Liver (tissue), 9 donors: Measurements from ENCODE around the gene INTS2. TPM values are rescaled to one million over a fixed set of nuclear protein-coding genes. Genes with fewer than 3 reads are reported as not detected.

Source experiments
- DNase-seq: peaks from one replicate; pipeline ENCODE4 v3.0.0-alpha.2; 2017; ENCODE audit warnings: low spot score
- H3K27ac ChIP-seq, 2 donors: one replicate each; pipeline ENCODE4 v1.7.0; 2013; ENCODE audit warnings: inconsistent platforms in 2 of 2, low read length in 2 of 2, control low read depth in 1 of 2, low read depth in 1 of 2, mild to moderate bottlenecking in 1 of 2
- H3K27me3 ChIP-seq, 4 donors: one replicate each; pipeline versions ENCODE4 v1.6.1 to v1.7.0; 2013; ENCODE audit warnings: low read length in 3 of 4, inconsistent platforms in 1 of 4, mild to moderate bottlenecking in 1 of 4, moderate library complexity in 1 of 4; ENCODE audit not compliant: control insufficient read depth in 4 of 4, insufficient read depth in 4 of 4
- H3K36me3 ChIP-seq, 4 donors: one replicate each; pipeline versions ENCODE4 v1.6.1 to v1.7.0; 2013; ENCODE audit warnings: low read length in 3 of 4, mild to moderate bottlenecking in 3 of 4, low read depth in 1 of 4, moderate library complexity in 1 of 4; ENCODE audit not compliant: control insufficient read depth in 4 of 4, insufficient read depth in 3 of 4
- H3K4me1 ChIP-seq, 4 donors: one replicate each; pipeline versions ENCODE4 v1.6.1 to v1.7.0; 2013; ENCODE audit warnings: low read length in 3 of 4, mild to moderate bottlenecking in 3 of 4, moderate library complexity in 1 of 4; ENCODE audit not compliant: control insufficient read depth in 4 of 4, insufficient read depth in 4 of 4
- H3K4me3 ChIP-seq, 3 donors: one replicate each; pipeline versions ENCODE4 v1.6.1 to v1.7.0; 2013; ENCODE audit warnings: low read length in 3 of 3, control low read depth in 1 of 3, low read depth in 1 of 3, mild to moderate bottlenecking in 1 of 3
- H3K9ac ChIP-seq, 2 donors: one replicate each; pipeline ENCODE4 v1.7.0; 2013; ENCODE audit warnings: low read length in 2 of 2, mild to moderate bottlenecking in 2 of 2, moderate library complexity in 2 of 2, control low read depth in 1 of 2, low read depth in 1 of 2
- H3K9me3 ChIP-seq, 4 donors: one replicate each; pipeline versions ENCODE4 v1.6.1 to v1.7.0; 2013; ENCODE audit warnings: low read length in 3 of 4; ENCODE audit not compliant: control insufficient read depth in 4 of 4
- ATF3 ChIP-seq: IDR thresholded peaks from 2 replicates; pipeline ENCODE4 v1.6.1; 2016; ENCODE audit warnings: antibody characterized with exemption
- CTCF ChIP-seq: fragments of 150-350 bp; IDR thresholded peaks from 2 replicates; pipeline ENCODE4 v1.5.1; 2017; ENCODE audit warnings: improper control_type of control experiment, low read depth, low read length; ENCODE audit not compliant: missing input control
- EGR1 ChIP-seq, 2 donors: IDR thresholded peaks; 2 replicates each; pipeline ENCODE4 v1.6.1; 2016 to 2018; ENCODE audit warnings: antibody characterized with exemption in 2 of 2, low read depth in 2 of 2
- FOXA1 ChIP-seq: IDR thresholded peaks from 2 replicates; pipeline ENCODE4 v1.6.1; 2016; ENCODE audit warnings: antibody characterized with exemption
- FOXA2 ChIP-seq: IDR thresholded peaks from 2 replicates; pipeline ENCODE4 v1.6.1; 2016; ENCODE audit warnings: antibody characterized with exemption
- GABPA ChIP-seq, 2 donors: IDR thresholded peaks in 1 of 2; conservative IDR thresholded peaks in 1 of 2; 2 replicates each; pipeline ENCODE4 v1.6.1; 2016; ENCODE audit warnings: antibody characterized with exemption in 2 of 2, mild to moderate bottlenecking in 1 of 2, moderate library complexity in 1 of 2
- HNF4A ChIP-seq, 2 donors: conservative IDR thresholded peaks; 2 replicates each; pipeline ENCODE4 v1.6.1; 2016; ENCODE audit warnings: antibody characterized with exemption in 2 of 2, mild to moderate bottlenecking in 2 of 2
- HNF4G ChIP-seq: IDR thresholded peaks from 2 replicates; pipeline ENCODE4 v1.6.1; 2016; ENCODE audit warnings: antibody characterized with exemption
- JUND ChIP-seq, 2 donors: IDR thresholded peaks; 2 replicates each; pipeline ENCODE4 v1.6.1; 2016; ENCODE audit warnings: antibody characterized with exemption in 2 of 2
- MAX ChIP-seq: IDR thresholded peaks from 2 replicates; pipeline ENCODE4 v1.6.1; 2016; ENCODE audit warnings: antibody characterized with exemption
- NR2F2 ChIP-seq: IDR thresholded peaks from 2 replicates; pipeline ENCODE4 v1.6.1; 2016; ENCODE audit warnings: antibody characterized with exemption
- RAD21 ChIP-seq, 2 donors: IDR thresholded peaks; 2 replicates each; pipeline ENCODE4 v1.6.1; 2016; ENCODE audit warnings: antibody characterized with exemption in 2 of 2, mild to moderate bottlenecking in 2 of 2
- REST ChIP-seq: IDR thresholded peaks from 2 replicates; pipeline ENCODE4 v1.6.1; 2016; ENCODE audit warnings: antibody characterized with exemption, mild to moderate bottlenecking
- RXRA ChIP-seq, 2 donors: IDR thresholded peaks; 2 replicates each; pipeline ENCODE4 v1.6.1; 2017 to 2018; ENCODE audit warnings: antibody characterized with exemption in 2 of 2, mild to moderate bottlenecking in 1 of 2
- SP1 ChIP-seq: IDR thresholded peaks from 2 replicates; pipeline ENCODE4 v1.6.1; 2018; ENCODE audit warnings: antibody characterized with exemption, mild to moderate bottlenecking
- TAF1 ChIP-seq: conservative IDR thresholded peaks from 2 replicates; pipeline ENCODE4 v1.6.1; 2016; ENCODE audit warnings: antibody characterized with exemption, mild to moderate bottlenecking
- YY1 ChIP-seq: IDR thresholded peaks from 2 replicates; pipeline ENCODE4 v1.6.1; 2016; ENCODE audit warnings: antibody characterized with exemption, mild to moderate bottlenecking
- ZBTB33 ChIP-seq: IDR thresholded peaks from 2 replicates; pipeline ENCODE4 v1.6.1; 2016; ENCODE audit warnings: antibody characterized with exemption
- WGBS: extraction: QIAGEN DNeasy Blood & Tissue Kit; methylation state at CpG from one replicate; pipeline ENCODE4 v1.1.7; 2013; 5-methylcytosine and 5-hydroxymethylcytosine counted together
- polyA plus RNA-seq, 2 donors: library from polyadenylated mRNA; stranded (reverse) in 1 of 2; unstranded in 1 of 2; fragments of 200-250 nt in 1 of 2; fragments of >200 nt in 1 of 2; fragmentation: Nextera tagmentation in 1 of 2; extraction: Ambion mirVana in 1 of 2; gene quantifications; one replicate each; pipeline versions ENCODE4 v1.2.1 to v1.2.3, GENCODE V29; 2013 to 2015
- total RNA-seq, 2 donors: library from RNA; depleted of rRNA; stranded (reverse); fragments of >200 nt; gene quantifications; one replicate each; pipeline ENCODE4 v1.2.3, GENCODE V29; 2014
- donor health status: healthy.
- donor health status: healthy.
- donor health status: healthy.
- donor health status: healthy.
- donor health status: healthy.

The INTS2 gene
- total and polyA plus RNA-seq, 4 donors = 1.1 to 9.9 (median 5.7) TPM

GRCh38 chr17:61946359-61946758 is 18.6 kb upstream of the INTS2 start:
- TF ChIP-seq CTCF (peak; percentile 27), NR2F2 (peak; percentile 27), JUND (IDR thresholded peaks at IDR 0.05) (peak in 1 of 2 donors; percentile 17), REST (peak; percentile 73), HNF4G (no peak), ATF3 (no peak), YY1 (peak; percentile 38), FOXA2 (peak; percentile 11), HNF4A (conservative IDR thresholded peaks at IDR 0.05) (peak; percentile 46 to 60), RAD21 (IDR thresholded peaks at IDR 0.05) (peak; percentile 59 to 63), TAF1 (no peak), RXRA (IDR thresholded peaks at IDR 0.05) (peak; percentile 79 to 85), SP1 (peak; percentile 40), MAX (no peak), ZBTB33 (no peak), GABPA (IDR thresholded peaks at IDR 0.05 in 1 of 2, conservative IDR thresholded peaks at IDR 0.05 in 1 of 2) (no peak), EGR1 (IDR thresholded peaks at IDR 0.05; ENCODE audit: low read depth in 2 of 2) (no peak), FOXA1 (no peak)
- Histone ChIP-seq H3K4me3 (no peak overlapping the region), H3K9ac (no peak overlapping the region), H3K9me3 (no peaks in the 10 kb centered on the region), H3K36me3 (peaks cover 8 to 53% (median 35%) of the 10 kb centered on the region in 4 donors), H3K27ac (peak overlapping the region in 1 of 2 donors; percentile 14), H3K4me1 (peaks cover 0 to 26% (median 20%) of the 10 kb centered on the region in 4 donors), H3K27me3 (no peaks in the 10 kb centered on the region)
- 54% methylated on average over 2 of the region's 2 CpGs for WGBS
- DNase-seq = no peak
